Stimulated activated CD4-positive, alpha-beta T cell treated with anti-CD3 and anti-CD28 coated beads, Interleukin-15, amount 100 ng/mL, for 48 hours (primary cell): ENCODE data around the gene CLCN6.
A peak's percentile ranks its signal among the peaks of the same experiment; 100 is the strongest.

Experiments
- DNase-seq, 2 donors: peaks; one replicate each; pipeline ENCODE4 v3.0.0-alpha.2; 2020; ENCODE audit warnings: low read depth in 2 of 2

Gene CLCN6

GRCh38 chr1:11825131-11825530, 19.1 kb downstream of the CLCN6 start:
- DNase-seq: no peak

GRCh38 chr1:11826946-11827345, 21.0 kb downstream of the CLCN6 start:
- DNase-seq: no peak

GRCh38 chr1:11828511-11828910, 22.5 kb downstream of the CLCN6 start:
- no peak for DNase-seq

- no peak for DNase-seq
Observed at GRCh38 chr1:11831945-11832725, 26.1 kb downstream of the CLCN6 start.

GRCh38 chr1:11833497-11833896, 27.5 kb downstream of the CLCN6 start:
- DNase-seq: no peak

GRCh38 chr1:11833900-11834299, 27.9 kb downstream of the CLCN6 start:
- no peak for DNase-seq

GRCh38 chr1:11835441-11836225, 29.6 kb downstream of the CLCN6 start:
- no peak for DNase-seq

- DNase-seq: no peak
Observed at GRCh38 chr1:11836955-11837766, 31.2 kb downstream of the CLCN6 start.

GRCh38 chr1:11837767-11838348, 31.9 kb downstream of the CLCN6 start:
- DNase-seq: no peak

- peak; percentile 42 to 53 for DNase-seq
Observed at GRCh38 chr1:11838349-11839272, 32.6 kb downstream of the CLCN6 start.

GRCh38 chr1:11839727-11840705, 34.0 kb downstream of the CLCN6 start:
- no peak for DNase-seq

GRCh38 chr1:11841245-11842153, 35.5 kb downstream of the CLCN6 start:
- no peak for DNase-seq

GRCh38 chr1:11842154-11843041, 36.4 kb downstream of the CLCN6 start:
- DNase-seq: no peak

GRCh38 chr1:11845641-11846335, 39.8 kb downstream of the CLCN6 start:
- DNase-seq: no peak

- no peak for DNase-seq
Observed at GRCh38 chr1:11847667-11848372, 41.8 kb downstream of the CLCN6 start, which contains the start of gene NPPA. Gene NPPA, minus strand, starts transcription at chr1:11847783. Its CDS starts 99 bp downstream, at chr1:11847684.

- no peak for DNase-seq
Observed at GRCh38 chr1:11848373-11848700, 42.3 kb downstream of the CLCN6 start.
